GM12892 (cell line): ENCODE results near the gene SEPTIN11.

ENCODE experiments used
- DNase-seq: peaks from one replicate; pipeline ENCODE4 v3.0.0; 2011; ENCODE audit not compliant: insufficient read length
- FAIRE-seq: peaks from 2 replicates; lab custom pipeline; 2011; peaks lifted over from hg19 to GRCh38; lab: Jason Lieb, UNC
- POLR2A ChIP-seq: IDR thresholded peaks from 2 replicates; pipeline ENCODE4 v1.6.1; 2011; ENCODE audit warnings: low read depth, low read length, control low read depth
- POLR2AphosphoS5 ChIP-seq: IDR thresholded peaks from 2 replicates; pipeline ENCODE4 v1.6.1; 2011; ENCODE audit warnings: low read depth, low read length, control low read depth
- TAF1 ChIP-seq: IDR thresholded peaks from 2 replicates; pipeline ENCODE4 v1.6.1; 2011; ENCODE audit warnings: low read depth, mild to moderate bottlenecking, control low read depth, low read length, borderline replicate concordance

The SEPTIN11 gene

DNA sequence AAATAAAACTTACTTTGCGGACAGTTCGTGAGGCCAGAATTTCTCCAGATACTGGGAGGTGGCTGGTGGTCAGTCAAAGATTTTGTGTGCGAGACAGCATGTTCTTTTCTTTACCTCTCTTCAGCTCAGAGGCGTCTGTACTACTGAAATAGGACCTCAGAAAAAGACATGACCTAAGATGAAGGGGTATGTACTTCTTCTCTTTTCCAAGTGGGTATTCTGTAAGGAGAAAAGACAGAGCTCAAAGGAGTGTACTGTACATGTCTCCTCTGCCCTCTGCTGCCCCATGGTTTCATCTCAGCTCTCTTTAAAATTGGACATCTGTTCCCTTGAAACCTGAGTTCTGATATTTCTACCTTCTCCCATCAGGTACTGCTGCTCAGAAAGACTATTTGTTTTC is 38.1 kb downstream of the SEPTIN11 start:
- TF ChIP-seq POLR2A, result no peak
- TF ChIP-seq POLR2AphosphoS5, result no peak
- FAIRE-seq (no peak), DNase-seq (no peak)

DNA sequence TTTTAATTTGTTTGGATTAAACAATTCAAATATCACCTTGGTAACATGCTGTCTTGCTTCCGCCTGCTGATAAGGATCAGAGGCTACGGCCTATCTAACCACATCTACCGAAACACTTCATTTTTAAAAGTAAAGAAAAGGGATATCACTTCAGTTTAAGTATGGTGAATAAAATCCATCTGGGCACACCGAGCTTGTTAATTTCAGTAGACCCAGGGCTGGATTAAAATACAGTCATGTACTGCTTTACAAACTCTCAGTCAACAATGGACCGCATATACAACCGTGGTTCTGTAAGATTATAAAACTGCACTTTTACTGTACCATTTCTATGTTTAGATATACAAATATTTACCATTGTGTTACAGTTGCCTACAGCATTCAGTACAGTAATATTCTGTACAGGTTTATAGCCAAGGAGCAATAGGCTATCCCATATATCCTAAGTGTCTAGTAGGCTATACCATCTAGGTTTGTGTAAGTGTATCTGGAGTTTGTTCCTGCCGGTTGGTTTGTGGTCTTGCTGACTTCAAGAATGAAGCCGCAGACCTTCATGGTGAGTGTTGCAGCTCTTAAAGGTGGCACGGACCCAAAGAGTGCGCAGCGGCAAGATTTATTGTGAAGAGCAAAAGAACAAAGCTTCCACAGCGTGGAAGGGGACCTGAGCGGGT is 40.0 kb downstream of the SEPTIN11 start:
- TF ChIP-seq POLR2AphosphoS5 (no peak), TAF1 (no peak), POLR2A (no peak)
- no peak for FAIRE-seq
- DNase-seq, result no peak

DNA sequence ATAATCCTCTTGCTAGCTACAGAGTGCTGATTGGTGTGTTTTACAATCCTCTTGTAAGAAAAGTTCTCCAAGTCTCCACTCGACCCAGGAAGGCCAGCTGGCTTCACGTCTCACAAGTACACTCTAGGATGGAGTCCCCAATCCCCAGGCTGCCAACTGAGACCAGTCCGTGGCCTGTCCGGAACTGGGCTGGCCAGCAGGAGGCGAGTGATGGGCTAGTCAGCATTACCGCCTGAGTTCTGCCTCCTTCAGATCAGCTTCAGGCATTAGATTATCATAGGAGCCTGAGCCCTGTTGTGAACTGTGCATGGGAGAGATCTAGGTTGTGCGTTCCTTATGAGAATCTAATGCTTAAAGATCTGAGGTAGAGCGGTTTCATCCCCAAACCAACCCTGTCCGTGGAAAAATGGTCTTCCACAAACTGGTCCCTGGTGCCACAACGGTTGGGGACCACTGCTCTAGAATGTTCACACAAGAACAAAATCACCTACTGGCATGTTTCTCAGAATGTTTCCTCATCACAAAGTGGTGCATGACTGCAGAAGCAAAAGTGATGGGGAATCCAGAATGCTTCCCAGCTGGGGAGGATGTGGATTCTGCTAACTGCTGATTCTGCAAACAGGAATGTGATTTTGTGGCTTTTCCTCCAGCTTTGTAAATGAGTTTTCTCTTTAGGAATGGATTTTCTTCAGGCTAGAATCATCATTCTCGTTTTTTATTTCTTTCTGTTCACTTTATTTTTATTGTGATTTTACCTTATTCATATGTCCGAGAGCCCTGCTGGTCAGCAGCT is 40.9 kb downstream of the SEPTIN11 start:
- no peak; the same call in 1 of the 2 replicates for TF ChIP-seq POLR2A
- TF ChIP-seq POLR2AphosphoS5, result no peak
- TF ChIP-seq TAF1, result no peak
- DNase-seq (no peak), FAIRE-seq (no peak)

DNA sequence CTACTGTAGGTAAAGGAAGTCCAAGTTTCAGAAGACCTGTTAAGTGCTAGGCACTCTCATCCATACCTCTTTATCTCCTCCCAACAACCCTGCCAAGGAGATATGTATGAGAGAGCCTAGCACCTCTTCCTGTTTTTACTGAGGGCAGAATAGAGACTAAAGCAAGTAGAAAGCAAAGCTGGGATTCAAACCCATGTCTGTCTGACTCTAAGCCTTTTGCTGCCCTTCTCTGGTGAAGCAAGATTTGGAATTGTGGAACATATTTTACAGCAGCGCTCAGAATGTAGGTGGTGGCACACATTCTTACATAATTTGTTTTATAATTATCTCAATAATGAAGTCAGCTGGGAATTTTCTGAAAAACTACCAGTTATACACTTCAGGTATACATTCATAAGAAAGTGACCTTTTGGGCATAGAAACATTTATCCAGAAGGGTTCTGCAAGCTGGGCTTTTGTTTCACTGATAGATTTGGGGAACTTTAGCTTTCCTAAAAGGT is 41.7 kb downstream of the SEPTIN11 start:
- FAIRE-seq, result no peak
- TF ChIP-seq POLR2AphosphoS5, result no peak
- TF ChIP-seq POLR2A, result no peak
- TF ChIP-seq TAF1, result no peak
- no peak for DNase-seq

DNA sequence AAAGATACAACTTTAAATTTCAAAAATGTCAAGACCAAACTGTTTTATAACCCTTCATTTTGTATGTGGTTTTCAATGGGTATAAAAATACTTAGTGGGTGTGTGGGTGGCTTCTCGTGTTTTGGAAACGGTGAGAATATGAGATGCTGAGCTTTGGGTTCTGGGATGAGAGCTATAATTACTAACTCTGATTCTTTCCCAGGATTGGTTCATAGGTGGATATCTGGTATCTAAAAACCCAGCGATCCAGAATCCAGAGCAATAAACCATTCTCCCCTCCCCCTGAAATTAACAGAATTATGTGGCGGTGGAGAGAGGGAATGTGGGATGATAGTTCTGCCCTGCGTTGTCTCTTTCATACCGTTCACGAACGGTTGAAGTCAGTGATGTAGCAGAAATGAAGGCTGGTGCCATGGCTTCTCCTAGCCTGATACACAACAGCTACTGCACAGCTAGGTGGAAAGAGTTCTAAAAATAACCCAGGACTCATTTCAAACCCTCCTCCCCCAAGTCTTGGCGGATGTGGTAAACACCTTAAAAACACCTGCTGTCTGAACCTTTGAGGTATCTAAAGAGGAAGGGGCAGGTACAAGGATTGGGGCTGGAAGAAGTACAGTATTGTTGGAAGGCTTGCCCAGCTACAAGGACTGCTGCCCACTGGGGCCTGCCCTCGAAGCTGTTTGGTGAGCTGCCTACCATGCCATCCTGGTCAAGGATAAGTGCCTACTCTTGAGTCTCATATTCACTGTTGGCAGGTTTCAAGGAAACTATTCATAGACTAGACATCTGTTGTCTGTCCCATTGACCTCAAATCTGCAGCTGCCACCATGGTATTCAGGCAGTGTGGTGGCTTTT is 44.5 kb downstream of the SEPTIN11 start:
- TF ChIP-seq POLR2A (no peak; the same call in 1 of the 2 replicates), TAF1 (no peak), POLR2AphosphoS5 (no peak)
- DNase-seq (peak; percentile 29), FAIRE-seq (peak; percentile 93)

DNA sequence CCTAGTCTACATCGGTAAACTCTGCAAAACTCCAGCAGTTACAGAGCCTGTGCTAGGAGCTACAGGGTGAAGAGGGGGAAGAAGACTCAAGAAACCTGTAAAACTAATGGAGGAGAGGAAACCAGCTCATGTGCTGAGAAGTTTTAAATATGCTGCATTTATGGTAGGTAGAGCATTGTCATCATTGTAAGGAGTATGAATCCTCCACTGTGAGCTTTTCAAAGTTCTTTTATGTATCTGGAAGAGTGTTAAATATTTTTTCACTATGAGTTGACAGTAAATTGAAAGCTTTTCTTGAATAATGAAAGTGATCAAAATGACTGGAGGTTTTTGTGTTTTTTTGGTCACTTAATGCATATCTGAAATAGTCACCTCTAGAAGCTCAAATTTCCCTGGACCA is 46.2 kb downstream of the SEPTIN11 start:
- FAIRE-seq, result no peak
- no peak for TF ChIP-seq POLR2AphosphoS5
- no peak for TF ChIP-seq POLR2A
- no peak for TF ChIP-seq TAF1

DNA sequence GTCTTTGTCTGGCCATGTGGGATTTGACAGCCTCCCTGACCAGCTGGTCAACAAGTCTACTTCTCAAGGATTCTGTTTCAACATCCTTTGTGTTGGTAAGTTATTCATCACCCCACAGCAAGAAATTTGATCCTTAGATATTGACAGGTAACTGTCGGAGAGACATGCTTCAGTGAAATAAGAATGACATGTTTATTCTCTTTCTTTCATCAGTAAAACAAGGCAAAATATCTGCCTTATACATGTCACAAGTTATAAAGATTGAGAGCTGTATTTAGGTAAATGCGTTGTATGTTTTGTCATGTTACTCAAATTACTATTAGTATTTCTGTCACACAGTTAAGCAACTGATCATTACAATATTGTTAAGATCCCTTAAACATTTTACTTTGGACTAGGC is 46.9 kb downstream of the SEPTIN11 start:
- DNase-seq (no peak), FAIRE-seq (no peak)
- no peak for TF ChIP-seq POLR2A
- TF ChIP-seq POLR2AphosphoS5, result no peak
- no peak for TF ChIP-seq TAF1

More for the DNA sequence above, 46.2 kb downstream of the SEPTIN11 start:
- DNase-seq, result no peak

DNA sequence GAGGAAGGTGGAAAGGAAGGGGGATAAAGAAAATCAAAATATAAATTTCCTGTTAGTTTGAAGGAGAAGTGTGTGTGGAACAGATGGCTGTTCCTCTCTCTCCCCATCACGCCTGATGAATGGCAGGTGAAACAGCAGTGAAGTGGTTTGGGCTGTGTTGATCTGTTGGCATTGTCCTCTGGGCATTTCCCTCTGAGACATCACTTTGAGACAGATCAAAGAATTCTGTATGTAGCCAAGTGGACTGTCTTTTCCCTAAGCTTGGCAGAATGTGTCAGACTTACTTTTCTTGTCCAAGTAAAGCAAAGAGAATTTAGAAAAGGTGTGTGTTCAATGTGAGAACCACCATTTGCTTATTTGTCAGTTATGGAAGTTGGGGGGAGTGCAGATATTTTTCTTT is 47.5 kb downstream of the SEPTIN11 start:
- FAIRE-seq, result no peak
- DNase-seq, result no peak
- TF ChIP-seq POLR2AphosphoS5 (no peak), TAF1 (no peak), POLR2A (no peak)

DNA sequence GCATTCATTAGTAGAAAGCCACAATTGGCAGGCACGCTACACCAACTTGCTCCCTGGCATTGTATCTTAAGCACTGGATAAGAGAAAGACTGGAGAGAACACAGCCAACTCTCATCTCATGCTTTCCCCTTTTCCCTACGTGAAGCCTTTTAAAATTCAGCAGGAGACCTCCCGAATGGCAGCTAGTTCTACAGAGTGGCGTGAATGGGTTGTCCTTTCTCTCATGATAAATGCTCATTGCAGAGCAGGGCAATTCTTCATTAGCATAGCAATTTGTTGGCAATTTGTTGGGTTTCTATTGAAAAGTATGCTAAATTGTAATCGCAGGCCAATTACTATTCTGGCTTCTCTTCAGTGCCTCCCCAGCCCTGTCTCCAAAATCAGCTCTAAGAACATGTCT is 48.0 kb downstream of the SEPTIN11 start:
- FAIRE-seq (no peak), DNase-seq (no peak)
- no peak for TF ChIP-seq TAF1
- no peak for TF ChIP-seq POLR2A
- TF ChIP-seq POLR2AphosphoS5, result no peak

DNA sequence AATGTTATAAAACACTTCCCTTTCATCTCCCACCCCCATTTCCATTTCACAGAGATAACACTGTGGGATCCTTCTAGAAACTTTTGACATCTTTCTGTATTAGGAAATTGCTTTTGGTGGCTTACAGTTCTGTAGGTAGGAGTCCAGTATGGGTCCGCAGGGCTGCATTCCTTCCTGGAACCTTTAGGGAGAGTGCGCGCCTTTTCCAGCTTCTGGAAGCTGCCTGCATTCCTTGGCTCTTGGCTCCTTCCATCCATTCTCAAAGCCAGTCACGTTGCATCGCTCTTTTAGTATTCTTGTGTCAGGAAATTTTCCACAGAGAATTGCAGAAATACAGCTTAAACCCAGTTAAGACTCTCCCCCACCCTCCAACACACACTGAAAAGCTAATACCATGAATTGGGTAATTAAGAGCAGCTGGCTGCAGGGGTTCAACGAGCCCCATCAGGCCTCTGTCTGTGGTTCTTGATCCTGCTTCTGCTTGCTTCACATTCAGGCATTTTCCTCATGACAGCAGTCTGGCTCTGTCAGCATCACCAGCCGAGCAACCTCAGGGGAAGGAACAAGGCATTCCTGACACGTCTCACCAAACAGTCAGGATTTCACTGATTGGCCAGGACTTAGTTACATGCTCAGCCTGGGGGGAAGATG is 48.8 kb downstream of the SEPTIN11 start:
- TF ChIP-seq POLR2AphosphoS5 (no peak), TAF1 (no peak), POLR2A (no peak)
- FAIRE-seq (no peak), DNase-seq (no peak)
